Peyer's patch (tissue), 4 donors: ENCODE data around the gene UTF1.

Source experiments
- CTCF ChIP-seq, 6 experiments: fragments of 450-650 bp in 4 of 6; fragments of 200-600 bp in 2 of 6; sonication (generic) in 1 of 6; IDR thresholded peaks; one replicate each; pipeline ENCODE4 v1.5.1; 2017 to 2019; ENCODE audit warnings: antibody characterized with exemption in 6 of 6, mild to moderate bottlenecking in 3 of 6, moderate library complexity in 1 of 6
- POLR2A ChIP-seq, 2 donors: fragments of 450-650 bp; IDR thresholded peaks; one replicate each; pipeline ENCODE4 v1.5.1; 2017; ENCODE audit warnings: antibody characterized with exemption in 2 of 2, mild to moderate bottlenecking in 2 of 2, moderate library complexity in 2 of 2

GRCh38 chr10:133189256-133189655 lies 40.8 kb upstream of the UTF1 start:
- TF ChIP-seq CTCF (IDR thresholded peaks at IDR 0.05) (no peak), POLR2A (IDR thresholded peaks at IDR 0.05) (no peak)
